ENCODE results near the gene DNAH5. TPM values are rescaled to one million over a fixed set of nuclear protein-coding genes. Genes with fewer than 3 reads are reported as not detected.

DNAH5 gene
- total and polyA plus RNA-seq, 2 donors = 0.18 to 0.48 TPM

DNA sequence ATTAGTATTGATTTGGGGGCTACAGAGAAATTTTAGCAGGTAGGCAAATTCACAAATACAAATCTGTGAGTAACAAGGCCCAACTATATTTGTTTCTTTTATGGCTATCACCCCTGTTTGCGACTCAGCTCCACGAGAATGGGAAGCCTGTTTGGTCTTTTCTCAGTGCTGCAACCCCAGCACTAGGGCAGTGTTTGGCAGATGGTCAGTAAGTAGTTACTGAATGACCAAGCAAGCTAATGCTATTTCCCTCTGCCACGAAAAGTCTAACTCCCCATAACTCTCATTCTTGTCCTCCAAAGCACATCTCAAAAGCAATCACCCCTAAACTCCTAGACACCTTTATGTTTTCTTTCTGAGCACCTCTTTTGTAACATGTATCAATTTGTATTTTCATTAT, 245.6 kb downstream of the DNAH5 start:
- no peak for DNase-seq (ENCODE audit: extremely low spot score)
- H3K4me1 ChIP-seq (ENCODE audit: insufficient read depth) = no peaks in the 10 kb centered on the region
- H3K27ac ChIP-seq (ENCODE audit: low read depth) = no peak overlapping the region
- H3K36me3 ChIP-seq (ENCODE audit: insufficient read depth) = no peaks in the 10 kb centered on the region
- H3K4me3 ChIP-seq (ENCODE audit: low read depth, low read length) = no peak overlapping the region
- WGBS = 62% methylated on average over 3 of the region's 3 CpGs

DNA sequence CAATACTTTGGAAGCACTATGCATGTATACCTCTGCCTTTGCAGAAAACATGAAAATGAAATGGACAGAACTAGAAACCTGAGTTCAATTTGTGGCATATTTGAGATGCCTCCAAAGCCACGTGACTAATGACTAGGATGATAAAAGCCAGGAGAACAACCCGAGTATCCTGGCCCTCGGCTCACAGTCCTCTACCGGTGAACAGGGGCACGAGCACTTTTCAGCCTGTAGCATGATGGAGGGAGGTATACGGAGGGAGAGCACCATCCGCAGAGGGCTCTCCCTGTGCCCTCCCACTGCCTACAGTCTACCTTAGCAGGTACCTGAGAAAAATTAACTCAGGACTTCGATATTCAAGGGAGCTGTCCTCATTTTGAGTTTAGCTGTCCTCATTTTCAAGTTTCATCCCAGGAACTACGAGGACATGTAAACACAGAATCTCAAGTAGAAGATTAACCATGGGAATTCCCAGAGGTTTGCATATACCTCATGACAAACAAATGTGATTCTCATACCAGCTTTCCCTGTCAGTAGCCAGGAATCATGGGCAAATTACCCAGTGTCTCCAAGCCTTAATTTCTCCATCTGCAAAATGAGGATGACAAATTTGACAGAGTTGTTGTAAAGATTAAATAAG, 249.3 kb downstream of the DNAH5 start:
- DNase-seq (ENCODE audit: extremely low spot score) = no peak
- Histone ChIP-seq H3K36me3 (ENCODE audit: insufficient read depth) (no peaks in the 10 kb centered on the region), H3K27ac (ENCODE audit: low read depth) (no peak overlapping the region), H3K4me1 (ENCODE audit: insufficient read depth) (no peaks in the 10 kb centered on the region), H3K4me3 (ENCODE audit: low read depth, low read length) (no peak overlapping the region)
- 52% methylated on average over 9 of the region's 9 CpGs for WGBS

DNA sequence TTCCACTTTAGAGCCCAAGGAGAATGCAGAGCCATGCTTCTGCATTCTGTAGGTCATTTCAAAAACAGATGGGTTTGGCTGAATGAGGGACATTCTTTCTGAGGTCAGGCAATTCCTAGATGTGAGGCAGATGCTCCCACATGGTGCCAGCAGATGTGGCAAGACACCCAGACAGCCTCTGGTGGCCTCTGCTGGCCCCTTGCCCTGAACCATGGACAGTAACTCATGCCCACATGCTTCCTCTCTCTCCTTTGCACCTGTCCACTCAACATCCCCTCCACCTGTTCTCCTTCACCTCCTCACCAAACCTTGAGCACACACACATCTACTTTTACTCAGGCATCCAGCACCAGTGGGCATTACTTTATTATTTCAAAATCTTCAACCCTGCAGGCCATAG, 252.3 kb downstream of the DNAH5 start:
- Histone ChIP-seq H3K27ac (ENCODE audit: low read depth) (no peak overlapping the region), H3K36me3 (ENCODE audit: insufficient read depth) (no peaks in the 10 kb centered on the region), H3K4me1 (ENCODE audit: insufficient read depth) (no peaks in the 10 kb centered on the region), H3K4me3 (ENCODE audit: low read depth, low read length) (no peak overlapping the region)
- no peak for DNase-seq (ENCODE audit: extremely low spot score)

DNA sequence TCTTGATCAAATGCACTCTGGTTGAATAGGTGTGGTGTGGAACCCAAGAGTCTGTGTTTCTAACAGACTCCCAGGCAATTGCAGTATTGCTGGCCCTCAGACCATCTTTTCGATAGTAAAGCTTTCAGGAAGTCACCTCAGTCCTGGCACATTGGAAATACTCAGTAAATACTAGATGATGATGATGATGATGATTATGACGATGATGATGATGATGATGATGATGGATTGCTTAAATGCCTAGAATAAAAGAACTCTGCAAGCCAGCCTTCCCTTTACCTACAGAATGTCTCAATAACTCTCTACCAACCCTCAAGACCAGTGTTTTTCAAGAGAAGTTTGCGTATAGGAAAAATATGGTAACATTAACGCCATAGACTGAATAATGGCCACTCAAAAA, 268.0 kb downstream of the DNAH5 start:
- H3K4me1 ChIP-seq (ENCODE audit: insufficient read depth) = no peaks in the 10 kb centered on the region
- H3K36me3 ChIP-seq (ENCODE audit: insufficient read depth) = no peaks in the 10 kb centered on the region
- no peak for DNase-seq (ENCODE audit: extremely low spot score)
- no peak overlapping the region for H3K4me3 ChIP-seq (ENCODE audit: low read depth, low read length)
- no peak overlapping the region for H3K27ac ChIP-seq (ENCODE audit: low read depth)
- 85% methylated on average over 4 of the region's 4 CpGs for WGBS

DNA sequence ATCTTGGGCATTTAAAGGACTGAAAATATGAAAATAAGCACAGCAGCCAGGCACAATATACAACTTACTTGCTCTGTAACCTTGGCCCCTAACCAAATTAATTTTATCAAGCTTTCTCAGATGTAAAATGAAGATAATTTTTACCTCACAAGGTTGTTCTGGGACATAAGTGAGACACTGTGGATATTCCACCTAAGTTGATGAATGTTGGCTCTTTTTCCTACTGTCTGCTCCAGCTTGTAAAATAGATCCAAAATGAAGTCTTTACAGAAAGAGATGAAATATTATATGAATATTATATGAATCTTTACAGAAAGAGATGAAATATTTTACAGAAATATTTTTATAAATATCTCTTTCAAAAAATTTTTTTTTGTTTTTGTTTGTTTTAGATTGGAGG, 270.1 kb downstream of the DNAH5 start:
- Histone ChIP-seq H3K4me1 (ENCODE audit: insufficient read depth) (no peaks in the 10 kb centered on the region), H3K27ac (ENCODE audit: low read depth) (no peak overlapping the region), H3K4me3 (ENCODE audit: low read depth, low read length) (no peak overlapping the region), H3K36me3 (ENCODE audit: insufficient read depth) (no peaks in the 10 kb centered on the region)
- no peak for DNase-seq (ENCODE audit: extremely low spot score)

DNA sequence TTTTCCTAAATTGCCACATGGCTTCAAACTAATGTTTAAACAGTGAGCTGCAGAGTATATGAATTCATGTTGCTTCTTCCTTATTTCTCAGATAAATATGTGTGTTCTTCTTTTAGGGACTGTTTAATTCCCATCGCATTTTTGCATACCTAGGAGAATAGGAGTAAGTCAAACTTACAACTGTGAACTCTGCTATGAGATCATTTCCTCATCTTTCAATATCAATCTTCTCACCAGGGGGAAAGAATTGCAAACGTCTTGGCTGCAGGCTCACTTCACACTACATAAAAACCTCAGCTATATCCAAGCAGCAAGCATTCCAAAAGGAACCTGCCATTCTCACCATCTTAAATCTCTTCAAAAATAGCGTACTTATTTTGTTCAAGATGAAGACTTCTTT, 271.0 kb downstream of the DNAH5 start:
- WGBS = 59% methylated on average over 3 of the region's 3 CpGs
- H3K36me3 ChIP-seq (ENCODE audit: insufficient read depth) = no peaks in the 10 kb centered on the region
- no peak for DNase-seq (ENCODE audit: extremely low spot score)
- H3K4me1 ChIP-seq (ENCODE audit: insufficient read depth) = no peaks in the 10 kb centered on the region
- H3K4me3 ChIP-seq (ENCODE audit: low read depth, low read length) = no peak overlapping the region
- H3K27ac ChIP-seq (ENCODE audit: low read depth) = no peak overlapping the region

DNA sequence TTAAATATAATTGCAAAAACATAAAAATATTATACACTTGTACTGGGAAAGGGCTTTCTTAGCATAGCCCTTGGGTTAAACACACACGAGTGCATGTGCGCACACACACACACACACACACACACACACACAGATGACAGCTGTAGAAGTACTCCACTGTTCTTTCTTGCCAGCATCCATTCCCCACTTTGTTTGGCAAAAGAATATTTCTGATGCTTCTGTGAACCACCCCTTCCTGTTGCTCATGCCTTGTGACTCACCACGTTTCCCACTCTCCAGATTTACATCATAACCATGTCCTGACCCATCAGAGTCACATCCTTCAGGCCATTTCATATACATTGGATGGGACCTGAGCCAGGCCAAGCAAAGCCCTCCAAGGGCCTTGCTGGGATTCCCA, 280.1 kb downstream of the DNAH5 start:
- 57% methylated on average over 3 of the region's 3 CpGs for WGBS
- DNase-seq (ENCODE audit: extremely low spot score) = no peak
- no peaks in the 10 kb centered on the region for H3K36me3 ChIP-seq (ENCODE audit: insufficient read depth)
- H3K27ac ChIP-seq (ENCODE audit: low read depth) = no peak overlapping the region
- no peaks in the 10 kb centered on the region for H3K4me1 ChIP-seq (ENCODE audit: insufficient read depth)
- no peak overlapping the region for H3K4me3 ChIP-seq (ENCODE audit: low read depth, low read length)

DNA sequence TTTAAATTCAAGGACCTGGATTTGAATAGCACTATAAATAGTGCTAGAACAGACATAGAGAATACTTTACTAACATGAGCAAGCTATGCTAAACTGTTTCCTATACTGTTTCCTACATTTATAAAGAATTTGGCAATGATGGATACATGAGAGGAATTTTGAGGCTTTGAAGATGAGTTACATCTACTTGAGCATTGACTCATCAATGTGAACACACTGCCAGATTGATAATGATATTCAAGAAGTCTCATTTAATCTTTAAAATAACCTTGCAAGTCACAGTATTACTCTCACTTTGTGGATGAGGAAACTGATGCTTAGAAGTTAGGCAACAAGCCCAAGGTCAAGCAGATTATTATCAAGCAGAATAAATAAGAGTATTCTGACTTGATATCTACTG, 281.9 kb downstream of the DNAH5 start:
- H3K4me3 ChIP-seq (ENCODE audit: low read depth, low read length) = no peak overlapping the region
- no peak for DNase-seq (ENCODE audit: extremely low spot score)
- no peaks in the 10 kb centered on the region for H3K4me1 ChIP-seq (ENCODE audit: insufficient read depth)
- H3K36me3 ChIP-seq (ENCODE audit: insufficient read depth) = no peaks in the 10 kb centered on the region
- H3K27ac ChIP-seq (ENCODE audit: low read depth) = no peak overlapping the region

DNA sequence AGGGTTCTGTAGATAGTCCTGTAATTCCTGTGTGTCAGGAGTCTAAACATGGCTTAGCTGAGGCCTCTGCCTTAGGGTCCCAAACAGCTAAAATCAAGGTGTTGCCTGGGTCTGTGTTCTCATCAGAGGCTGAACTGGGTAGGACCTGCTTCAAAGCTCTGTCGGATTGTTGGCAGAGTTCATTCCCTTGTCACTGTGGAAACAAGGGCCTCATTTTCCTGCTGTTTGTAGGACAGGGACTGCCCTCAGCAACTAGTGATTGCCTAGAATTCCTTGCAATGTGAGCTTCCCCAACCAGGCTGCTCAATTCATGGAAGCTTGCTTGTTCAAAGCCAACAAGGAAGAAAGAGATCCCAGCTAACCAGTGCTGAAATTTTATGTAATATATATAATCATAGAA, 283.2 kb downstream of the DNAH5 start:
- 44% methylated on average over 1 of the region's 1 CpG for WGBS
- Histone ChIP-seq H3K4me3 (ENCODE audit: low read depth, low read length) (no peak overlapping the region), H3K36me3 (ENCODE audit: insufficient read depth) (no peaks in the 10 kb centered on the region), H3K27ac (ENCODE audit: low read depth) (no peak overlapping the region), H3K4me1 (ENCODE audit: insufficient read depth) (no peaks in the 10 kb centered on the region)
- no peak for DNase-seq (ENCODE audit: extremely low spot score)

DNA sequence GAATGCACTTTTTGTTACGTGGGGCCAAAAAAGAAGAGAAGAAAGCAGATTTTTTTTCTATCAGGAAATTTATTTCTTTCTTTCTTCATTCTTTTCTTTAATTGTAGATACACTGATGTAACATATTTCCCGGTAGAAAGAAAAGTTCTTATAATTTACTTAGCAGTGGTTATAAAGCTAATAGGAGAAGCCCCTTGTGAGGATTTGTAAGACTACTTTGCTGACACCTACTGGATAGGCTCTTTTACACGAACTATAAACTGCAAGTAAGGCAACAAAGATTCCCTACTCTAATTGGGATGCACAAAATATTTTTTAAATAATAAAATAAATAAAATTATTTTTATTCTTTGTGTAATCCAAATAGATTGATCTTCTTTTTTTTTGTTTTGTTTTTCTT, 284.4 kb downstream of the DNAH5 start:
- WGBS = 44% methylated on average over 3 of the region's 3 CpGs
- Histone ChIP-seq H3K4me3 (ENCODE audit: low read depth, low read length) (no peak overlapping the region), H3K36me3 (ENCODE audit: insufficient read depth) (no peaks in the 10 kb centered on the region), H3K4me1 (ENCODE audit: insufficient read depth) (no peaks in the 10 kb centered on the region), H3K27ac (ENCODE audit: low read depth) (no peak overlapping the region)
- DNase-seq (ENCODE audit: extremely low spot score) = no peak

DNA sequence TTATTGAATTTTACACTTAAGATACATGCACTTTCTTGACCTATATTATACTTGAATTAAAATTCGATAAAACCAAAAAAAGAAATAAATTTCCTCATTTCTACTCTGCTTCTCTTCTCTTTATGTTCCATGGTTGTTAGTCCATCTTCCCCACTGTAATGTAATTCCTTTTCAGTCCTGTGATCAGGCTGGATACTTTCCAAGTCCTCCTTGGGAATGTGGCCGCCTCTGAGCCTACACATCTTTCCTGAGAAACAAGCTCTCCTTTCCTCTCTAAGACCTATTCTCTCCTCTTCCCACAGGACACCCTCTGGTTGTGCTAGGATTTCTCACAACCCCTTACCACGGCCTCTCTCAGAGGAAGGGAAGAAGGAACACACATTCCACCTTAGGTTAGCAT, 285.1 kb downstream of the DNAH5 start:
- Histone ChIP-seq H3K27ac (ENCODE audit: low read depth) (no peak overlapping the region), H3K4me1 (ENCODE audit: insufficient read depth) (no peaks in the 10 kb centered on the region), H3K36me3 (ENCODE audit: insufficient read depth) (no peaks in the 10 kb centered on the region), H3K4me3 (ENCODE audit: low read depth, low read length) (no peak overlapping the region)
- WGBS = 66% methylated on average over 3 of the region's 3 CpGs
- DNase-seq (ENCODE audit: extremely low spot score) = no peak

DNA sequence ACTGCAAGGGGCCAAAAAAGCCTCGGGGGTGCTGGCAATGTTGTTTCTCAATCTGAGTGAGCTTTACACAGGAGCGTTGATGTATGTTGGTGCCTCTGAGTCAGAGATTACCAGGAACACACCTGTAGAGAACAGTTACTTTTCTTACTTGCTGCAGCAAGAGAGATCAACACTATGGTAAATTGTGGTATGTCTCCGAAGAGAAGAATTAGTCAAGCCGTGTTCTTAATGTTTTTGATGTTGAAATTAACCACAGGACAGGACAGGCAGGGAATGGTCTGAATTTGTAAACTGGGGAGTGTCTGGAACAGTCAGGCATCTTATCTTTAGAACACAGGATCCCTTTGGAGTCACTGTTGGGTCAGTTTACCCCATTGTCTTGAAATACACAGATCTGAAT, 285.7 kb downstream of the DNAH5 start:
- no peaks in the 10 kb centered on the region for H3K36me3 ChIP-seq (ENCODE audit: insufficient read depth)
- DNase-seq (ENCODE audit: extremely low spot score) = no peak
- no peaks in the 10 kb centered on the region for H3K4me1 ChIP-seq (ENCODE audit: insufficient read depth)
- 79% methylated on average over 4 of the region's 4 CpGs for WGBS
- H3K27ac ChIP-seq (ENCODE audit: low read depth) = no peak overlapping the region
- no peak overlapping the region for H3K4me3 ChIP-seq (ENCODE audit: low read depth, low read length)

DNA sequence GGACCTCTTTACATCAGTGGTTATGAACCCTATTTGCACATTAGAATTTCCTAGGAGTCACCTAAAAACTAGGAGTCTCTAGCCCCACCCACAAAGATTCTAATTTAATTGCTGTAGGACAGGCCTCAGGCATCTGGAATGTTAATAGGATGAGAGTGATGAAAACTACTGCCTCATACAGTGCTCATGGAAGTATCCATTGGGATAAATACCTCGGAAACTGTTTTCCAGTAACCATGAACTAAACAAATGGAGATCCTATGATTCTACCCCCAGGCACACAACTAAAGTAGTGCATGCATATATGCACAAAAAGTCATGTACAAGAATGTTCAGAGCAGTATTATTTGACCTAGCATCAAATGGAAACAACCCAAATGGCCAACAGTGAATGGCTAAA, 286.3 kb downstream of the DNAH5 start:
- no peak overlapping the region for H3K27ac ChIP-seq (ENCODE audit: low read depth)
- no peaks in the 10 kb centered on the region for H3K36me3 ChIP-seq (ENCODE audit: insufficient read depth)
- DNase-seq (ENCODE audit: extremely low spot score) = no peak
- 89% methylated on average over 1 of the region's 1 CpG for WGBS
- H3K4me3 ChIP-seq (ENCODE audit: low read depth, low read length) = no peak overlapping the region
- H3K4me1 ChIP-seq (ENCODE audit: insufficient read depth) = no peaks in the 10 kb centered on the region

DNA sequence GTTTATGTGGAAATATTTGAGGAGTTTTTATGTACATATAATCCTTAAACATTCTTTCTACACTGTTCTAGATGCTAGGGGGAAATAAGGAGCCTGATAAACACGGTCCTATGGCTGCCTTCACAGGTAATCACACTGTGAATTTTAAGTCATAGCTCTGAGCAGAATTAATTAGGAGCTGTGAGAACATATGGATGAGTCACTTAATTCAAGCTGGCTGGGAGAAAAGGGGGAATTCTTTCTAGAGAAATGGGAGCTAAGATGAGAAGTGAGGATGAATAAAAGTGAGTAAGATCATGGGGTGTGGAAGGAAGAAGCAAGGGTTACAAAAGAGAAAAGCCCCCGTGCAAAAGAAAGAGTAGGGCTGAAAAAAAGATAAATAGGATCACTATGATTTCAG, 290.8 kb downstream of the DNAH5 start:
- 59% methylated on average over 2 of the region's 2 CpGs for WGBS
- no peaks in the 10 kb centered on the region for H3K36me3 ChIP-seq (ENCODE audit: insufficient read depth)
- no peak overlapping the region for H3K4me3 ChIP-seq (ENCODE audit: low read depth, low read length)
- no peaks in the 10 kb centered on the region for H3K4me1 ChIP-seq (ENCODE audit: insufficient read depth)
- H3K27ac ChIP-seq (ENCODE audit: low read depth) = no peak overlapping the region
- no peak for DNase-seq (ENCODE audit: extremely low spot score)

DNA sequence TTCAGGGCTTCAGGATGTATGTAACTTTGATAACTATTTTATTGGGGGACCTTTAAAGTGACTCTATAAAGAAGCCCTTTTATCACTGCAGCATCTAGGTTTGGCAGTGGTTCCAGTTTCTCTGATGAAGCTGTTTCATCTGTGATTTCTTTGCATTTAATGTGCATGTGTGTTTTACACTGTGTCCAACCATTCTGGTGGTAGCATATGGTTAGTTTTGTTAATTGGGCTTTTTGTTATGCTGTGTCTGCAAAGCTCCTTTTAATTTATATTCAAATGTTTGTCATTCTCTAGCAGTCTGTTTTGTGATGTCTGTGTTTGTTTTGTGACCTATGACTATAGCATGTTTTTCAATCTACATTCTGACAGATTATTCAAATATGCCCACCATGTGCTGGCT, 294.8 kb downstream of the DNAH5 start:
- no peak for DNase-seq (ENCODE audit: extremely low spot score)
- H3K4me3 ChIP-seq (ENCODE audit: low read depth, low read length) = no peak overlapping the region
- H3K36me3 ChIP-seq (ENCODE audit: insufficient read depth) = no peaks in the 10 kb centered on the region
- no peak overlapping the region for H3K27ac ChIP-seq (ENCODE audit: low read depth)
- H3K4me1 ChIP-seq (ENCODE audit: insufficient read depth) = no peaks in the 10 kb centered on the region
